LNCaP clone FGC (cell line): Measurements from ENCODE around the gene ADAM11.

ENCODE experiments used
- DNase-seq: peaks from one replicate; pipeline ENCODE4 v3.0.0-alpha.2; 2011; ENCODE audit warnings: low read depth
- H3K4me3 ChIP-seq: 2 replicates; pipeline ENCODE4 v1.5.1; 2011; ENCODE audit warnings: mild to moderate bottlenecking, low read depth, low read length, control low read depth
- CTCF ChIP-seq: IDR thresholded peaks from 2 replicates; pipeline ENCODE4 v1.5.1; 2012; ENCODE audit warnings: mild to moderate bottlenecking; ENCODE audit not compliant: control insufficient read depth, insufficient read depth; ENCODE audit errors: extremely low read depth

The ADAM11 gene

GRCh38 chr17:44766409-44767038 lies 7.7 kb downstream of the ADAM11 start:
- no peak for DNase-seq
- H3K4me3 ChIP-seq = no peak overlapping the region
- TF ChIP-seq CTCF = no peak

GRCh38 chr17:44767493-44767892 lies 8.7 kb downstream of the ADAM11 start:
- H3K4me3 ChIP-seq = no peak overlapping the region
- no peak for TF ChIP-seq CTCF
- DNase-seq = no peak

GRCh38 chr17:44768505-44769142 lies 9.8 kb downstream of the ADAM11 start:
- no peak overlapping the region for H3K4me3 ChIP-seq
- DNase-seq = no peak
- TF ChIP-seq CTCF = no peak

GRCh38 chr17:44769230-44769629 lies 10.4 kb downstream of the ADAM11 start:
- TF ChIP-seq CTCF = no peak
- no peak for DNase-seq
- no peak overlapping the region for H3K4me3 ChIP-seq

GRCh38 chr17:44769647-44770084 lies 10.9 kb downstream of the ADAM11 start:
- DNase-seq = no peak
- no peak for TF ChIP-seq CTCF
- no peak overlapping the region for H3K4me3 ChIP-seq

- DNase-seq = no peak
- no peak overlapping the region for H3K4me3 ChIP-seq
- TF ChIP-seq CTCF = no peak
Measured at GRCh38 chr17:44770166-44770925, 11.6 kb downstream of the ADAM11 start.
